Gastrocnemius medialis (tissue), 4 donors: ENCODE results near the gene ZNF69. TPM values are rescaled to one million over a fixed set of nuclear protein-coding genes. Genes with fewer than 3 reads are reported as not detected.
"Not testable (repeated sequence)": the region's sequence is repeated elsewhere in the genome, so short reads cannot be mapped to it uniquely, and the experiment has no call there.

Source experiments
- ATAC-seq, 2 donors: fragments of 150-250 bp; one replicate each; pipeline ENCODE4 v1.9.1; 2016
- DNase-seq, 2 donors: peaks; one replicate each; pipeline ENCODE4 v3.0.0-alpha.2; 2019
- H3K27ac ChIP-seq, 4 donors: fragments of 200-600 bp; sonication (generic); 1 replicate in 1 of 4; 2 replicates in 3 of 4; pipeline ENCODE4 v1.5.1; 2016 to 2018; ENCODE audit warnings: mild to moderate bottlenecking in 2 of 4, moderate library complexity in 1 of 4
- H3K27me3 ChIP-seq, 3 donors: fragments of 200-600 bp; sonication (generic) in 2 of 3; 1 replicate in 1 of 3; 2 replicates in 2 of 3; pipeline versions ENCODE4 v1.5.1 to v1.6.0; 2016 to 2019; ENCODE audit warnings: mild to moderate bottlenecking in 1 of 3, moderate library complexity in 1 of 3
- H3K36me3 ChIP-seq, 2 donors: fragments of 200-600 bp; sonication (generic) in 1 of 2; one replicate each; pipeline ENCODE4 v1.5.1; 2017 to 2018
- H3K4me1 ChIP-seq, 2 donors: fragments of 200-600 bp; sonication (generic) in 1 of 2; one replicate each; pipeline ENCODE4 v1.5.1; 2016 to 2017; ENCODE audit warnings: mild to moderate bottlenecking in 2 of 2
- H3K4me3 ChIP-seq, 4 donors: fragments of 200-600 bp; sonication (generic) in 3 of 4; 1 replicate in 1 of 4; 2 replicates in 3 of 4; pipeline ENCODE4 v1.5.1; 2016 to 2019; ENCODE audit warnings: mild to moderate bottlenecking in 2 of 4
- H3K9me3 ChIP-seq, 3 donors: fragments of 200-600 bp; sonication (generic) in 2 of 3; 1 replicate in 1 of 3; 2 replicates in 2 of 3; pipeline ENCODE4 v1.5.1; 2016 to 2019
- POLR2A ChIP-seq, 2 donors: fragments of 450-650 bp; IDR thresholded peaks; one replicate each; pipeline ENCODE4 v1.6.1; 2017; ENCODE audit warnings: antibody characterized with exemption in 2 of 2, mild to moderate bottlenecking in 2 of 2, moderate library complexity in 2 of 2
- in situ Hi-C, 4 donors: fragments of 200-750 bp; cut with MboI; loops; one replicate each; pipeline versions ENCODE4 v1.15.0 to v1.8.0; 2017; ENCODE audit warnings: low sequenced_read_pairs in 4 of 4
- intact Hi-C: fragments of 100-400 bp; cut with DNase I; formaldehyde crosslinking; loops from one replicate; pipeline ENCODE4 v1.15.1; 2023; ENCODE audit warnings: low total_unique reads
- total RNA-seq, 4 donors: library from RNA; depleted of rRNA; stranded (reverse); fragments of >200 nt; gene quantifications; one replicate each; pipeline versions ENCODE4 v1.1.0 to v1.2.3, GENCODE V29; 2016
- TF ChIP-seq, protein P1 (sequence below), 5 experiments: fragments of 450-650 bp in 3 of 5; fragments of 200-600 bp in 2 of 5; sonication (generic) in 2 of 5; IDR thresholded peaks in 4 of 5; conservative IDR thresholded peaks in 1 of 5; 1 replicate in 4 of 5; 2 replicates in 1 of 5; pipeline ENCODE4 v1.5.1; 2016 to 2019; ENCODE audit warnings: antibody characterized with exemption in 5 of 5, mild to moderate bottlenecking in 3 of 5, moderate library complexity in 3 of 5

ZNF69 gene
- total RNA-seq, 4 donors from 2014 or later = 0.22 to 2.8 (median 1.8) TPM

DNA sequence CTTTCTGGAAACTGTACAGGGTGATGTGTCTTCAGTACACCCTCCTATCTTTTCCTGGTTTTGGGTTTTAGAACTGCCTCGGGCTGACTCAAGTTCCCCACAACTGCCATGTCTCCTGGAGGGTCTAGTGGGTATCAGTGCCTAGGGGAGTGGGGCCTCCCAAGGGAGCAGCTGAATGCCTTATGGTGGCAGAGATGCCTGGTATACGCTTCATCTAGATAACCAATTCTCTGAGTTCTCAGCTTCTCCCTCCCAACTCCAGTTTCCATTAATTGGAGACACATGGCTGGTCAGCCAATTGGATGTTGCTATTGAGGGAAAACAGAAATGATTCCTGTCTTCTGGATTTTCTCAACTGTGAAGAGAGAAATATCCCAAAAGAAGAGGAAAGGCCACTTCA lies 26.3 kb upstream of the ZNF69 start:
- H3K4me1 ChIP-seq = no peaks in the 10 kb centered on the region
- no peak overlapping the region for H3K4me3 ChIP-seq
- in situ Hi-C loops = no loop called here
- no peak for DNase-seq
- intact Hi-C loops = no loop called here
- no peak overlapping the region for H3K27ac ChIP-seq
- no peaks in the 10 kb centered on the region for H3K27me3 ChIP-seq
- TF ChIP-seq, protein P1, sequence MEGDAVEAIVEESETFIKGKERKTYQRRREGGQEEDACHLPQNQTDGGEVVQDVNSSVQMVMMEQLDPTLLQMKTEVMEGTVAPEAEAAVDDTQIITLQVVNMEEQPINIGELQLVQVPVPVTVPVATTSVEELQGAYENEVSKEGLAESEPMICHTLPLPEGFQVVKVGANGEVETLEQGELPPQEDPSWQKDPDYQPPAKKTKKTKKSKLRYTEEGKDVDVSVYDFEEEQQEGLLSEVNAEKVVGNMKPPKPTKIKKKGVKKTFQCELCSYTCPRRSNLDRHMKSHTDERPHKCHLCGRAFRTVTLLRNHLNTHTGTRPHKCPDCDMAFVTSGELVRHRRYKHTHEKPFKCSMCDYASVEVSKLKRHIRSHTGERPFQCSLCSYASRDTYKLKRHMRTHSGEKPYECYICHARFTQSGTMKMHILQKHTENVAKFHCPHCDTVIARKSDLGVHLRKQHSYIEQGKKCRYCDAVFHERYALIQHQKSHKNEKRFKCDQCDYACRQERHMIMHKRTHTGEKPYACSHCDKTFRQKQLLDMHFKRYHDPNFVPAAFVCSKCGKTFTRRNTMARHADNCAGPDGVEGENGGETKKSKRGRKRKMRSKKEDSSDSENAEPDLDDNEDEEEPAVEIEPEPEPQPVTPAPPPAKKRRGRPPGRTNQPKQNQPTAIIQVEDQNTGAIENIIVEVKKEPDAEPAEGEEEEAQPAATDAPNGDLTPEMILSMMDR (IDR thresholded peaks at IDR 0.05 in 4 of 5, conservative IDR thresholded peaks at IDR 0.05 in 1 of 5) = no peak
- no peak for TF ChIP-seq POLR2A (IDR thresholded peaks at IDR 0.05)
- ATAC-seq = no peak
- H3K36me3 ChIP-seq = no peaks in the 10 kb centered on the region
- no peaks in the 10 kb centered on the region for H3K9me3 ChIP-seq

GRCh38 chr19:11867766-11868165 lies 19.8 kb upstream of the ZNF69 start:
- H3K4me3 ChIP-seq, H3K27ac ChIP-seq, in situ Hi-C loops, intact Hi-C loops, ATAC-seq, H3K27me3 ChIP-seq, DNase-seq, H3K4me1 ChIP-seq: not testable (repeated sequence)
- Histone ChIP-seq H3K9me3 (peaks cover 0 to 20% (median 14%) of the 10 kb centered on the region in 3 donors), H3K36me3 (peaks cover 0 to 27% of the 10 kb centered on the region in 2 donors)

GRCh38 chr19:11868188-11868587 lies 19.4 kb upstream of the ZNF69 start:
- Histone ChIP-seq H3K27me3 (no peaks in the 10 kb centered on the region), H3K27ac (no peak overlapping the region), H3K9me3 (peaks cover 0 to 20% (median 14%) of the 10 kb centered on the region in 3 donors), H3K36me3 (peaks cover 0 to 27% of the 10 kb centered on the region in 2 donors), H3K4me3 (no peak overlapping the region), H3K4me1 (no peaks in the 10 kb centered on the region)
- no peak for TF ChIP-seq POLR2A (IDR thresholded peaks at IDR 0.05)
- TF ChIP-seq, protein P1 (IDR thresholded peaks at IDR 0.05 in 4 of 5, conservative IDR thresholded peaks at IDR 0.05 in 1 of 5) = no peak
- no peak for ATAC-seq
- in situ Hi-C loops (no loop called here), intact Hi-C loops (no loop called here)
- no peak for DNase-seq

- ATAC-seq = no peak
- Histone ChIP-seq H3K4me1 (no peaks in the 10 kb centered on the region), H3K36me3 (peaks cover 0 to 15% of the 10 kb centered on the region in 2 donors), H3K27ac (no peak overlapping the region), H3K27me3 (no peaks in the 10 kb centered on the region), H3K9me3 (peaks cover 0 to 13% (median 8%) of the 10 kb centered on the region in 3 donors), H3K4me3 (no peak overlapping the region)
- in situ Hi-C loops = no loop called here
- DNase-seq = no peak
- intact Hi-C loops = no loop called here
- TF ChIP-seq POLR2A (IDR thresholded peaks at IDR 0.05) = no peak
- TF ChIP-seq, protein P1 (IDR thresholded peaks at IDR 0.05 in 4 of 5, conservative IDR thresholded peaks at IDR 0.05 in 1 of 5) = no peak
Observed at GRCh38 chr19:11872624-11873023, 15.0 kb upstream of the ZNF69 start.

DNA sequence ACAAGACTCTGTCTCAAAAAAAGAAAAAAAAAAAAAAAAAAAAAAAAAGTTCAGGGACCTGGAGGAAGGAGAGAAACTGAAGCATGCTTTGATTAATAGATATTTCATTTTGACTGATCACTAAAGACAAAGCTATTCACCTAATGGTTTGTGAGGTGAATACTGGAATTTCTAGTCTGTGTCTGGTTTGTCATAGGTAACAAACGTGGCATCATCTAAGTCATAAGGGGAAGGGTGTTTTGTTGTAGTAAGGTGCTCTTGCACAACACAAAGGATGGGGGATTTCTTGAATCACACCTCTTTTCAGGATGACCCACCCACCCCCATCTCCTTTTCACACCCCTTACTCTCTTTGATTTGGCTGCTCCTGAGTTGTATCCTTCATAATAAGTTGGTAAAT lies 13.8 kb upstream of the ZNF69 start:
- H3K36me3 ChIP-seq = peaks cover 0 to 5% of the 10 kb centered on the region in 2 donors
- DNase-seq (no peak), ATAC-seq (no peak)
- H3K27ac ChIP-seq = no peak overlapping the region
- intact Hi-C loops (no loop called here), in situ Hi-C loops (no loop called here)
- TF ChIP-seq, protein P1 (IDR thresholded peaks at IDR 0.05 in 4 of 5, conservative IDR thresholded peaks at IDR 0.05 in 1 of 5) = no peak
- no peak for TF ChIP-seq POLR2A (IDR thresholded peaks at IDR 0.05)
- no peaks in the 10 kb centered on the region for H3K4me1 ChIP-seq
- no peak overlapping the region for H3K4me3 ChIP-seq
- H3K9me3 ChIP-seq = peaks cover 0 to 4% (median 0%) of the 10 kb centered on the region in 3 donors
- no peaks in the 10 kb centered on the region for H3K27me3 ChIP-seq
